Neural cell (in vitro differentiated cells): Measurements from ENCODE around the gene EIF3B. TPM values are rescaled to one million over a fixed set of nuclear protein-coding genes. Genes with fewer than 3 reads are reported as not detected.
"Not testable (repeated sequence)": the region's sequence is repeated elsewhere in the genome, so short reads cannot be mapped to it uniquely, and the experiment has no call there.

Experiments
- H2AFZ ChIP-seq: fragments of 200-600, 300-800 bp; sonication (generic), shearing (Covaris generic); 2 replicates; pipeline ENCODE4 v1.6.0; 2014; ENCODE audit warnings: low read depth, mild to moderate bottlenecking, antibody characterized with exemption, low read length, moderate library complexity
- H3F3A ChIP-seq: fragments of 200-600 bp; shearing (Covaris generic); 2 replicates; pipeline ENCODE4 v1.6.1; 2016; ENCODE audit warnings: mild to moderate bottlenecking, moderate library complexity, mixed read lengths, antibody characterized with exemption, low read length; ENCODE audit not compliant: insufficient read depth, poor library complexity, severe bottlenecking
- H3K27ac ChIP-seq: fragments of 200-600, 300-800 bp; sonication (generic), shearing (Covaris generic); 2 replicates; pipeline ENCODE4 v1.5.1; 2014; ENCODE audit warnings: mild to moderate bottlenecking, low read length, moderate library complexity
- H3K27me3 ChIP-seq: fragments of 300-800, 200-600 bp; sonication (generic), shearing (Covaris generic); 2 replicates; pipeline ENCODE4 v1.6.0; 2014; ENCODE audit warnings: mild to moderate bottlenecking, low read depth, low read length, moderate library complexity; ENCODE audit not compliant: insufficient read depth
- H3K36me3 ChIP-seq: fragments of 300-800, 200-600 bp; sonication (generic), shearing (Covaris generic); 2 replicates; pipeline ENCODE4 v1.5.1; 2014; ENCODE audit warnings: mild to moderate bottlenecking, antibody characterized with exemption, low read length, moderate library complexity; ENCODE audit not compliant: insufficient read depth
- H3K4me2 ChIP-seq: fragments of 300-800, 200-600 bp; sonication (generic), shearing (Covaris generic); 2 replicates; pipeline ENCODE4 v1.6.0; 2014; ENCODE audit warnings: mild to moderate bottlenecking, low read length
- H3K4me3 ChIP-seq: fragments of 300-800, 200-600 bp; sonication (generic), shearing (Covaris generic); 2 replicates; pipeline ENCODE4 v1.5.1; 2014; ENCODE audit warnings: mild to moderate bottlenecking, low read length, moderate library complexity
- H3K79me2 ChIP-seq: fragments of 200-600 bp; shearing (Covaris generic); replicated peaks from 2 replicates; pipeline ENCODE4 v1.6.0; 2014; ENCODE audit warnings: mild to moderate bottlenecking, low read length, moderate library complexity; ENCODE audit not compliant: insufficient read depth
- H3K9ac ChIP-seq: fragments of 300-800, 200-600 bp; sonication (generic), shearing (Covaris generic); 2 replicates; pipeline ENCODE4 v1.6.1; 2016; ENCODE audit warnings: mild to moderate bottlenecking, low read length, mixed read lengths
- H3K9me2 ChIP-seq: fragments of 200-600 bp; shearing (Covaris generic); 2 replicates; pipeline ENCODE4 v1.6.1; 2016; ENCODE audit warnings: mild to moderate bottlenecking, low read length, mixed read lengths; ENCODE audit not compliant: insufficient read depth
- H3K9me3 ChIP-seq: fragments of 200-600, 300-800 bp; sonication (generic), shearing (Covaris generic); 2 replicates; pipeline ENCODE4 v1.6.1; 2016; ENCODE audit warnings: mild to moderate bottlenecking, mixed run types, low read length, moderate library complexity, mixed read lengths
- H4K20me1 ChIP-seq: fragments of 200-600 bp; shearing (Covaris generic); 2 replicates; pipeline ENCODE4 v1.6.1; 2016; ENCODE audit warnings: mild to moderate bottlenecking, mixed run types; ENCODE audit not compliant: insufficient read depth
- CTCF ChIP-seq: fragments of 450-650 bp; IDR thresholded peaks from 2 replicates; pipeline ENCODE4 v1.5.1; 2014; ENCODE audit warnings: antibody characterized with exemption, mild to moderate bottlenecking, moderate library complexity; ENCODE audit not compliant: poor library complexity, severe bottlenecking
- EP300 ChIP-seq: fragments of 450-650 bp; conservative IDR thresholded peaks from 2 replicates; pipeline ENCODE4 v1.6.1; 2014; ENCODE audit warnings: antibody characterized with exemption, mild to moderate bottlenecking, moderate library complexity; ENCODE audit not compliant: poor library complexity, severe bottlenecking
- EZH2 ChIP-seq: fragments of 200-600, 300-800 bp; shearing (Covaris generic), sonication (generic); IDR thresholded peaks from 2 replicates; pipeline ENCODE4 v1.6.1; 2014; ENCODE audit warnings: antibody characterized with exemption, low read length, borderline replicate concordance, mild to moderate bottlenecking; ENCODE audit not compliant: insufficient read depth, poor library complexity, severe bottlenecking
- MXI1 ChIP-seq: fragments of 450-650 bp; conservative IDR thresholded peaks from 2 replicates; pipeline ENCODE4 v1.6.1; 2014; ENCODE audit warnings: antibody characterized with exemption, mild to moderate bottlenecking; ENCODE audit not compliant: poor library complexity, severe bottlenecking
- POLR2AphosphoS5 ChIP-seq: IDR thresholded peaks from 2 replicates; pipeline ENCODE4 v1.6.1; 2012
- RAD21 ChIP-seq: fragments of 450-650 bp; conservative IDR thresholded peaks from 2 replicates; pipeline ENCODE4 v1.6.1; 2014; ENCODE audit warnings: antibody characterized with exemption, mild to moderate bottlenecking, moderate library complexity
- REST ChIP-seq: IDR thresholded peaks from 2 replicates; pipeline ENCODE4 v1.6.1; 2012; ENCODE audit warnings: borderline replicate concordance
- SMC3 ChIP-seq: fragments of 450-650 bp; conservative IDR thresholded peaks from 2 replicates; pipeline ENCODE4 v1.6.1; 2014; ENCODE audit warnings: antibody characterized with exemption, mild to moderate bottlenecking, moderate library complexity; ENCODE audit not compliant: poor library complexity
- TAF1 ChIP-seq: IDR thresholded peaks from 2 replicates; pipeline ENCODE4 v1.6.1; 2012; ENCODE audit warnings: low read depth
- polyA plus RNA-seq: library from polyadenylated mRNA; depleted of rRNA; stranded (reverse); fragments of >200 nt; gene quantifications from 2 replicates; pipeline ENCODE4 v1.2.3, GENCODE V29; 2014

The EIF3B gene
- polyA plus RNA-seq, 1 donor from 2014 or later: 65.1 TPM

- TF ChIP-seq EZH2: no peak
- TF ChIP-seq EP300: no peak
- no peak for TF ChIP-seq MXI1
- TF ChIP-seq REST: no peak
- TF ChIP-seq POLR2AphosphoS5: no peak
- no peak for TF ChIP-seq RAD21
- TF ChIP-seq TAF1: no peak
- no peak for TF ChIP-seq CTCF
- Histone ChIP-seq H2AFZ (no peak overlapping the region), H3K4me2 (no peak overlapping the region), H3K27ac (no peak overlapping the region), H3K36me3 (no peaks in the 10 kb centered on the region), H4K20me1 (no peaks in the 10 kb centered on the region), H3K79me2 (no peaks in the 10 kb centered on the region), H3K9ac (no peak overlapping the region), H3K27me3 (no peaks in the 10 kb centered on the region), H3F3A (no peaks in the 10 kb centered on the region), H3K9me3 (no peaks in the 10 kb centered on the region), H3K4me3 (no peak overlapping the region), H3K9me2 (no peaks in the 10 kb centered on the region)
Observed at GRCh38 chr7:2331707-2332106, 22.9 kb upstream of the EIF3B start.

- H3K27me3 ChIP-seq, H3F3A ChIP-seq, H3K9ac ChIP-seq, H3K4me3 ChIP-seq, H3K36me3 ChIP-seq, H3K9me3 ChIP-seq, H3K9me2 ChIP-seq, H2AFZ ChIP-seq, H3K79me2 ChIP-seq, H3K4me2 ChIP-seq, H3K27ac ChIP-seq, H4K20me1 ChIP-seq: not testable (repeated sequence)
Observed at GRCh38 chr7:2332606-2333231, 21.9 kb upstream of the EIF3B start.

DNA sequence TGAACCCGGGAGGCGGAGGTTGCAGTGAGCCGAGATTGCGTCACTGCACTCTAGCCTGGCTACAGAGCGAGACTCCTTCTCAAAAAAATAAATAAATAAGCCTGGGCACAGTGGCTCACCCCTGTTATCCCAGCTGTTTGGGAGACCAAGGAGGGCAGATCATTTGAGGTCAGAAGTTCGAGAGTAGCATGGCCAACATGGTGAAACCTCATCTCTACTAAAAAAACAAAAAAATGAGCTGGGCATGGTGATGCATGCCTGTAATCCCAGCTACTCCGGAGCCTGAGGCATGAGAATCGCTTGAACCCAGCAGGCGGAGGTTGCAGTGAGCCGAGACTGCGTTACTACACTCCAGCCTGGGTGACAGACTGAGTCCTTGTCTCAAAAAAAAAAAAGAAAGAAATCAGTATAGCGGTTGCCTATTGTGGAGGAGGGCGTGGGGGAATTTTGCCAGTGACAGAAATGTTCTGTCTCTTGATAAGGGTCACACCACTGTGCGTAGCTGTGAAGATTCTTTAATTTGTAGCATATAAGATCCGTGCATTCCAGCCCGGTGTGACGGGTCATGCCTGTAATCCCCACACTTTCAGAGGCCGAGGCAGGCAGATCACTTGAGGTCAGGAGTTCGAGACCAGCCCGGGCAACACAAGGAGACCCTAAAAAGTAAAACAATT is 17.9 kb upstream of the EIF3B start:
- H3K36me3 ChIP-seq: no peaks in the 10 kb centered on the region
- TF ChIP-seq SMC3 (no peak), REST (no peak), RAD21 (no peak), EZH2 (no peak), MXI1 (no peak), TAF1 (no peak), EP300 (no peak), POLR2AphosphoS5 (no peak), CTCF (no peak)
- H3K4me3 ChIP-seq: no peak overlapping the region

More for the DNA sequence above, 17.9 kb upstream of the EIF3B start:
- Histone ChIP-seq H3K9me2 (no peaks in the 10 kb centered on the region), H3K27me3 (no peaks in the 10 kb centered on the region), H3K9ac (no peak overlapping the region), H2AFZ (no peak overlapping the region), H3K79me2 (no peaks in the 10 kb centered on the region), H3K27ac (no peak overlapping the region), H3K4me2 (no peak overlapping the region), H4K20me1 (no peaks in the 10 kb centered on the region), H3F3A (no peaks in the 10 kb centered on the region), H3K9me3 (no peaks in the 10 kb centered on the region)
